ENCODE measurements around the gene DCST1.

Gene DCST1

GRCh38 chr1:155077758-155078445, 44.3 kb downstream of the DCST1 start:
- no peak for DNase-seq

GRCh38 chr1:155078469-155079209, 45.0 kb downstream of the DCST1 start, which contains the start of gene EFNA3:
EFNA3 (plus strand) TSS chr1:155078837; CDS start chr1:155078942, 105 bp downstream.
- DNase-seq, result peak; percentile 65

- no peak for DNase-seq
Measured at GRCh38 chr1:155079210-155079486, 45.5 kb downstream of the DCST1 start.

GRCh38 chr1:155079487-155080311, 46.1 kb downstream of the DCST1 start:
- DNase-seq, result no peak

- peak; percentile 79 for DNase-seq
Measured at GRCh38 chr1:155080312-155081228, 46.9 kb downstream of the DCST1 start.

- no peak for DNase-seq
Measured at GRCh38 chr1:155081472-155082300, 48.1 kb downstream of the DCST1 start.

GRCh38 chr1:155082301-155083051, 48.9 kb downstream of the DCST1 start:
- DNase-seq, result no peak

GRCh38 chr1:155083052-155083541, 49.5 kb downstream of the DCST1 start:
- DNase-seq, result no peak

- no peak for DNase-seq
Measured at GRCh38 chr1:155083865-155084721, 50.5 kb downstream of the DCST1 start.

GRCh38 chr1:155084722-155085503, 51.3 kb downstream of the DCST1 start:
- peak; percentile 93 for DNase-seq

- no peak for DNase-seq
Measured at GRCh38 chr1:155085504-155086127, 52.0 kb downstream of the DCST1 start.

GRCh38 chr1:155086128-155086741, 52.6 kb downstream of the DCST1 start:
- DNase-seq, result peak; percentile 67

GRCh38 chr1:155086856-155087535, 53.4 kb downstream of the DCST1 start:
- DNase-seq, result no peak

GRCh38 chr1:155091071-155092051, 57.7 kb downstream of the DCST1 start:
- DNase-seq, result peak; percentile 61

- DNase-seq, result no peak
Measured at GRCh38 chr1:155092131-155092530, 58.5 kb downstream of the DCST1 start.

- no peak for DNase-seq
Measured at GRCh38 chr1:155092641-155093040, 59.0 kb downstream of the DCST1 start.
